ENCODE data around the gene SRBD1. TPM values are rescaled to one million over a fixed set of nuclear protein-coding genes. Genes with fewer than 3 reads are reported as not detected.

Gene SRBD1
- total and polyA plus RNA-seq, 2 experiments from 2014 or later = 27.4 to 46.3 TPM

DNA sequence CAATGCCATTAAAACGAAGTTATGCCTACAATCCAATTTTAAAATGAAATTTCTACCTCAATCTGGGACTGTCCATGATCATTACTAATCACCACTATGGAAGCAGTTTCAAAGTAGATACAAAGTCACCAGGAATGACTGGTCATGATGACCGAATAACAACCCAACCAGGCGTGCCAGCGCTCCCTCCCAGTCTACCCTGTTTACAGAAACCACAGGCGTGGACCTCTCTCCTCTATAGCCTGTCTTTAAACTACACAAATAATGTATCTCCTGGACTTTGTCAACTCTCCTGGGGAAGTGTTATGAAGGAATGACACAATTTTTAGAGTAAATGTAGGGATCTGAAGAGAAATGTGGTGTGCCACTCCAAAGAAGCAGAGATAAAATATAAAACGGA, 150.2 kb downstream of the SRBD1 start:
- no peak overlapping the region for H3K4me2 ChIP-seq
- H3K27ac ChIP-seq (ENCODE audit: low read depth) = no peak overlapping the region
- Mint-ChIP-seq H3K4me3 (no peak overlapping the region), H3K27ac (no peak overlapping the region), H3K36me3 (ENCODE audit: low read depth) (peaks cover 7% of the 10 kb centered on the region; the same call in 2 of the 3 replicates), H3K4me1 (peaks cover 43% of the 10 kb centered on the region), H3K27me3 (ENCODE audit: insufficient read depth, low read depth, poor library complexity) (no peaks in the 10 kb centered on the region), H3K9me3 (no peaks in the 10 kb centered on the region)
- no peaks in the 10 kb centered on the region for H3K9me2 ChIP-seq (ENCODE audit: insufficient read depth)
- H3K27me3 ChIP-seq (ENCODE audit: insufficient read depth) = no peaks in the 10 kb centered on the region
- TF ChIP-seq, protein P1, sequence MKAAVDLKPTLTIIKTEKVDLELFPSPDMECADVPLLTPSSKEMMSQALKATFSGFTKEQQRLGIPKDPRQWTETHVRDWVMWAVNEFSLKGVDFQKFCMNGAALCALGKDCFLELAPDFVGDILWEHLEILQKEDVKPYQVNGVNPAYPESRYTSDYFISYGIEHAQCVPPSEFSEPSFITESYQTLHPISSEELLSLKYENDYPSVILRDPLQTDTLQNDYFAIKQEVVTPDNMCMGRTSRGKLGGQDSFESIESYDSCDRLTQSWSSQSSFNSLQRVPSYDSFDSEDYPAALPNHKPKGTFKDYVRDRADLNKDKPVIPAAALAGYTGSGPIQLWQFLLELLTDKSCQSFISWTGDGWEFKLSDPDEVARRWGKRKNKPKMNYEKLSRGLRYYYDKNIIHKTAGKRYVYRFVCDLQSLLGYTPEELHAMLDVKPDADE (IDR thresholded peaks at IDR 0.05) = no peak
- TF ChIP-seq NANOG (IDR thresholded peaks at IDR 0.05; ENCODE audit: borderline replicate concordance) (no peak), CREB1 (CRISPR knock-in tag; IDR thresholded peaks at IDR 0.05; ENCODE audit: low read depth) (no peak), ZNF462 (CRISPR knock-in tag; IDR thresholded peaks at IDR 0.05) (no peak), JUNB (IDR thresholded peaks at IDR 0.05; ENCODE audit: unreplicated experiment) (no peak), STAT1 (IDR thresholded peaks at IDR 0.05; ENCODE audit: unreplicated experiment) (no peak)
- H4K20me1 ChIP-seq (replicated peaks; ENCODE audit: insufficient read depth) = no peaks in the 10 kb centered on the region
- peaks cover 27% of the 10 kb centered on the region for H3K4me1 ChIP-seq (ENCODE audit: insufficient read depth)
- H3K36me3 ChIP-seq (ENCODE audit: insufficient read depth) = no peaks in the 10 kb centered on the region
- DNase-seq (ENCODE audit: low spot score) (no peak), ATAC-seq (no peak)
- no peak overlapping the region for H3K4me3 ChIP-seq
- H3F3A ChIP-seq (replicated peaks; ENCODE audit: low read depth) = no peaks in the 10 kb centered on the region
- H2AFZ ChIP-seq = no peak overlapping the region
- H3K79me2 ChIP-seq (replicated peaks; ENCODE audit: insufficient read depth) = no peaks in the 10 kb centered on the region
